ENCODE results near the gene MOV10L1. TPM values are rescaled to one million over a fixed set of nuclear protein-coding genes. Genes with fewer than 3 reads are reported as not detected.

MOV10L1 gene
- total RNA-seq, 1 donor from 2014 or later: 3.5 TPM

- H3K4me3 Mint-ChIP-seq: no peak overlapping the region
- no peak overlapping the region for H3K27ac Mint-ChIP-seq
- no peak for DNase-seq (ENCODE audit: low spot score in 2 of 2, unreplicated experiment in 2 of 2)
- peaks cover 27% of the 10 kb centered on the region for H3K4me1 Mint-ChIP-seq
- peaks cover 10% of the 10 kb centered on the region for H3K27me3 Mint-ChIP-seq (ENCODE audit: low read depth)
- no peak for TF ChIP-seq CTCF (IDR thresholded peaks at IDR 0.05; ENCODE audit: unreplicated experiment)
- H3K9me3 Mint-ChIP-seq: no peaks in the 10 kb centered on the region
- no peaks in the 10 kb centered on the region for H3K36me3 Mint-ChIP-seq
These were observed 29.2 kb upstream of the MOV10L1 start for GRCh38 chr22:50060441-50061140.

DNA sequence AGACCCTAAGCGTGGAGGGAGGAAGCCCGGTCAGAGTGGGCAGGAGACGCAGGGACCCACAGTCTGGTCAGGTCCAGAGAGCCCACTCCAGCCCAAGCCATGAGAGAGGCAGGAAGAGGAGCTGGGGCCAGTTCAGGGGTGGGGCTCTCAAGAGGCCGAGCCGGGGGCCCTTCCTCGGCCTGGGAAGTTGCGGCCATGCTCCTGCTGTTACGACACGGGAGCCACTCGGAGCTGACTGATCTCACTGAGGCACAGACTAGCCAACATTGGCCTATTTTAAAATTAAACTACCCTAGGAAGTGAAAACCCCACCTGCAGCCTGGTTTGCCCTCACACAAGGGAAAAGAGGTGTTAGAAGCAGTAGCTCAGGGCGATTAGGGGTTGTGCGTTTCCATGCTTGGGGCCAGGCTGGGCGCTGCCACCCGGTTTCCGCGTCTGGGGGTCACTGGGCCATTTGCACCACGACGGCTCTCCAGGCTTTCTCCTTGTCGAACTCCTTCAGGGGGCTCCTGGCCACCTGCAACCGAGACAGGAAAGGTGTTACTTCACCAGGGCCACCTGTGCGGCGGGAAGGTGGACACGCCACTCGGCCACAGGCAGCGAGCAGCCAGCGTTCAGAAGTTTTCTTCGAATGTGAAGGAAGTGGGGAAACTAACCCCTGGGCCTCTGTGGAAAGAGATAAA, 28.5 kb upstream of the MOV10L1 start:
- Mint-ChIP-seq H3K27ac (no peak overlapping the region), H3K9me3 (no peaks in the 10 kb centered on the region), H3K4me1 (peaks cover 27% of the 10 kb centered on the region), H3K4me3 (no peak overlapping the region), H3K36me3 (no peaks in the 10 kb centered on the region), H3K27me3 (ENCODE audit: low read depth) (peaks cover 7% of the 10 kb centered on the region)
- DNase-seq (ENCODE audit: low spot score in 2 of 2, unreplicated experiment in 2 of 2): no peak
- no peak for TF ChIP-seq CTCF (IDR thresholded peaks at IDR 0.05; ENCODE audit: unreplicated experiment)

- Mint-ChIP-seq H3K27ac (no peak overlapping the region), H3K27me3 (ENCODE audit: low read depth) (peaks cover 7% of the 10 kb centered on the region), H3K4me3 (no peak overlapping the region), H3K4me1 (peaks cover 27% of the 10 kb centered on the region), H3K9me3 (no peaks in the 10 kb centered on the region), H3K36me3 (no peaks in the 10 kb centered on the region)
- DNase-seq (ENCODE audit: low spot score in 2 of 2, unreplicated experiment in 2 of 2): no peak
- TF ChIP-seq CTCF (IDR thresholded peaks at IDR 0.05; ENCODE audit: unreplicated experiment): no peak
These were observed 27.9 kb upstream of the MOV10L1 start for GRCh38 chr22:50061824-50062355.

DNA sequence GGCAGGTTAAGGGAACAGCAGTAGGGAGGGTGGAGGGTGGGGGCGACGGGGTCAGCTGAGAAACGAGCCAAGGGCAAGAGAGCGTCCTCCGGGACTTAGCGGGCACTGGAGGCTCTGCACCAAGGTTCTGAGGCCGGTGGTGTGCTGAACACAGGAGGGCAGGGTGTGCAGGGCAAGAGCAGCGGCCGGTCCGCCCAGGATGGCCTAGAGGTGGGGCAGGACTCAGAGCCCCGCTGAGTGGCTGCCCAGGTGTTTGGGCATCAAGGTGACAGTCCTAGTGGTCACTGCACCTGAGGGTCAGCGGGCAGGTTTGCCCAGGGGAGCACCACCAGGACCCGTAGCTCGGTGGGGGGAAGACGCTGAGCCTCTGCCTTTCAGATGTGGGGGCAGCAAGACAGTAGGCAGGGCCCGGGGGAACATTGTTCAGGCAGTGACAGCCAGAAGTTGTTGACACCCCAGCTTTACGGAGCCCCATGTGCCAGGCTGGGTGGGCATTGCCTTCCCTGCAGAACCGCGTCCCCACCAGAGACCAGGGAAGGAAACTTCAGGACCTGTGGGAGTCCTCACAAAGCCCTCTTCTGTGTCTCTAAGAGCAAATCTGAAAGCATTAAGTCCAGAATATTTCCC, 27.2 kb upstream of the MOV10L1 start:
- Mint-ChIP-seq H3K36me3 (no peaks in the 10 kb centered on the region), H3K27ac (no peak overlapping the region), H3K27me3 (ENCODE audit: low read depth) (peaks cover 7% of the 10 kb centered on the region), H3K9me3 (no peaks in the 10 kb centered on the region), H3K4me1 (peaks cover 27% of the 10 kb centered on the region), H3K4me3 (no peak overlapping the region)
- TF ChIP-seq CTCF (IDR thresholded peaks at IDR 0.05; ENCODE audit: unreplicated experiment): no peak
- no peak for DNase-seq (ENCODE audit: low spot score in 2 of 2, unreplicated experiment in 2 of 2)

DNA sequence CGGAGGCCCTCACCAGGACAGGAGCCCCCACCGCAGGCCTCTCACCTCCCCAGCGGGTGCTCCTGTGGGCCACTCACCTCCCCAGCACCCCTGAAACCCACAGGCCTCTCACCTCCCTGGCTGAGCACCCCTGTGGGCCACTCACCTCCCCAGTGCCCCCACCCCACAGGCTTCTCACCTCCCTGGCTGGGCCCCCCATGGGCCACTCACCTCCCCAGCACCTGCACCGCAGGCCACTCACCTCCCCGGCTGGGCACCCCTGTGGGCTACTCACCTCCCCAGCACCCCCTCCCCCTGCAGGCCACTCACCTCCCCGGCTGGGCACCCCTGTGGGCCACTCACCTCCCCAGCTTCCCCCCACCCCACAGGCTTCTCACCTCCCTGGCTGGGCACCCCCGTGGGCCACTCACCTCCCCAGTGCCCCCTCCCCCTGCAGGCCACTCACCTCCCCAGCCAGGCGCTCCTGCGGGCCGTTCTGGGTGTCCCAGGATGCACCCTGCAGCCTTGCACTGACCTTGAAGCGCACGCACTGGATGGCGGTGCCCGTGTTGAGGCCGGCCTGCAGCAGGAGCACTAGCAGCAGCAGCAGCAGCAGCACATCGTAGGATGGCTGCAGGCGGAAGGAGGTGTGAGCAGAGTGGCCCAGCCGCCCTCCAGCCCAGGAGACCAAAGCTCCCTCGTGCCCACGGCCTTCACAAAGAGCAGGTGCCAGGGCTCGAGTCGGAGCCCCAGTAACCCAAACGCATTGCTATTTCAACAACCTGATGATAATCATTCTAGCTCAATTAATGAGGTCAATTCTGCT, 26.0 kb upstream of the MOV10L1 start:
- H3K4me1 Mint-ChIP-seq: peaks cover 26% of the 10 kb centered on the region

More for the DNA sequence above, 26.0 kb upstream of the MOV10L1 start:
- no peaks in the 10 kb centered on the region for H3K9me3 Mint-ChIP-seq
- no peak overlapping the region for H3K27ac Mint-ChIP-seq
- no peaks in the 10 kb centered on the region for H3K36me3 Mint-ChIP-seq
- no peak overlapping the region for H3K4me3 Mint-ChIP-seq
- peaks cover 5% of the 10 kb centered on the region for H3K27me3 Mint-ChIP-seq (ENCODE audit: low read depth)
- TF ChIP-seq CTCF (IDR thresholded peaks at IDR 0.05; ENCODE audit: unreplicated experiment): no peak
- DNase-seq (ENCODE audit: low spot score in 2 of 2, unreplicated experiment in 2 of 2): no peak

Data from mesothelial cell of epicardium (in vitro differentiated cells).